Liver (tissue), 9 donors: ENCODE data around the gene AMIGO1. TPM values are rescaled to one million over a fixed set of nuclear protein-coding genes. Genes with fewer than 3 reads are reported as not detected.

Experiments used
- DNase-seq: peaks from one replicate; pipeline ENCODE4 v3.0.0-alpha.2; 2017; ENCODE audit warnings: low spot score
- H3K27ac ChIP-seq, 2 donors: one replicate each; pipeline ENCODE4 v1.7.0; 2013; ENCODE audit warnings: inconsistent platforms in 2 of 2, low read length in 2 of 2, control low read depth in 1 of 2, low read depth in 1 of 2, mild to moderate bottlenecking in 1 of 2
- H3K27me3 ChIP-seq, 4 donors: one replicate each; pipeline versions ENCODE4 v1.6.1 to v1.7.0; 2013; ENCODE audit warnings: low read length in 3 of 4, inconsistent platforms in 1 of 4, mild to moderate bottlenecking in 1 of 4, moderate library complexity in 1 of 4; ENCODE audit not compliant: control insufficient read depth in 4 of 4, insufficient read depth in 4 of 4
- H3K36me3 ChIP-seq, 4 donors: one replicate each; pipeline versions ENCODE4 v1.6.1 to v1.7.0; 2013; ENCODE audit warnings: low read length in 3 of 4, mild to moderate bottlenecking in 3 of 4, low read depth in 1 of 4, moderate library complexity in 1 of 4; ENCODE audit not compliant: control insufficient read depth in 4 of 4, insufficient read depth in 3 of 4
- H3K4me1 ChIP-seq, 4 donors: one replicate each; pipeline versions ENCODE4 v1.6.1 to v1.7.0; 2013; ENCODE audit warnings: low read length in 3 of 4, mild to moderate bottlenecking in 3 of 4, moderate library complexity in 1 of 4; ENCODE audit not compliant: control insufficient read depth in 4 of 4, insufficient read depth in 4 of 4
- H3K4me3 ChIP-seq, 3 donors: one replicate each; pipeline versions ENCODE4 v1.6.1 to v1.7.0; 2013; ENCODE audit warnings: low read length in 3 of 3, control low read depth in 1 of 3, low read depth in 1 of 3, mild to moderate bottlenecking in 1 of 3
- H3K9ac ChIP-seq, 2 donors: one replicate each; pipeline ENCODE4 v1.7.0; 2013; ENCODE audit warnings: low read length in 2 of 2, mild to moderate bottlenecking in 2 of 2, moderate library complexity in 2 of 2, control low read depth in 1 of 2, low read depth in 1 of 2
- H3K9me3 ChIP-seq, 4 donors: one replicate each; pipeline versions ENCODE4 v1.6.1 to v1.7.0; 2013; ENCODE audit warnings: low read length in 3 of 4; ENCODE audit not compliant: control insufficient read depth in 4 of 4
- EGR1 ChIP-seq, 2 donors: IDR thresholded peaks; 2 replicates each; pipeline ENCODE4 v1.6.1; 2016 to 2018; ENCODE audit warnings: antibody characterized with exemption in 2 of 2, low read depth in 2 of 2
- FOXA1 ChIP-seq: IDR thresholded peaks from 2 replicates; pipeline ENCODE4 v1.6.1; 2016; ENCODE audit warnings: antibody characterized with exemption
- FOXA2 ChIP-seq: IDR thresholded peaks from 2 replicates; pipeline ENCODE4 v1.6.1; 2016; ENCODE audit warnings: antibody characterized with exemption
- GABPA ChIP-seq, 2 donors: IDR thresholded peaks in 1 of 2; conservative IDR thresholded peaks in 1 of 2; 2 replicates each; pipeline ENCODE4 v1.6.1; 2016; ENCODE audit warnings: antibody characterized with exemption in 2 of 2, mild to moderate bottlenecking in 1 of 2, moderate library complexity in 1 of 2
- HNF4A ChIP-seq, 2 donors: conservative IDR thresholded peaks; 2 replicates each; pipeline ENCODE4 v1.6.1; 2016; ENCODE audit warnings: antibody characterized with exemption in 2 of 2, mild to moderate bottlenecking in 2 of 2
- HNF4G ChIP-seq: IDR thresholded peaks from 2 replicates; pipeline ENCODE4 v1.6.1; 2016; ENCODE audit warnings: antibody characterized with exemption
- JUND ChIP-seq, 2 donors: IDR thresholded peaks; 2 replicates each; pipeline ENCODE4 v1.6.1; 2016; ENCODE audit warnings: antibody characterized with exemption in 2 of 2
- MAX ChIP-seq: IDR thresholded peaks from 2 replicates; pipeline ENCODE4 v1.6.1; 2016; ENCODE audit warnings: antibody characterized with exemption
- NR2F2 ChIP-seq: IDR thresholded peaks from 2 replicates; pipeline ENCODE4 v1.6.1; 2016; ENCODE audit warnings: antibody characterized with exemption
- REST ChIP-seq: IDR thresholded peaks from 2 replicates; pipeline ENCODE4 v1.6.1; 2016; ENCODE audit warnings: antibody characterized with exemption, mild to moderate bottlenecking
- RXRA ChIP-seq, 2 donors: IDR thresholded peaks; 2 replicates each; pipeline ENCODE4 v1.6.1; 2017 to 2018; ENCODE audit warnings: antibody characterized with exemption in 2 of 2, mild to moderate bottlenecking in 1 of 2
- SP1 ChIP-seq: IDR thresholded peaks from 2 replicates; pipeline ENCODE4 v1.6.1; 2018; ENCODE audit warnings: antibody characterized with exemption, mild to moderate bottlenecking
- TAF1 ChIP-seq: conservative IDR thresholded peaks from 2 replicates; pipeline ENCODE4 v1.6.1; 2016; ENCODE audit warnings: antibody characterized with exemption, mild to moderate bottlenecking
- YY1 ChIP-seq: IDR thresholded peaks from 2 replicates; pipeline ENCODE4 v1.6.1; 2016; ENCODE audit warnings: antibody characterized with exemption, mild to moderate bottlenecking
- WGBS: extraction: QIAGEN DNeasy Blood & Tissue Kit; methylation state at CpG from one replicate; pipeline ENCODE4 v1.1.7; 2013; 5-methylcytosine and 5-hydroxymethylcytosine counted together
- polyA plus RNA-seq, 2 donors: library from polyadenylated mRNA; stranded (reverse) in 1 of 2; unstranded in 1 of 2; fragments of 200-250 nt in 1 of 2; fragments of >200 nt in 1 of 2; fragmentation: Nextera tagmentation in 1 of 2; extraction: Ambion mirVana in 1 of 2; gene quantifications; one replicate each; pipeline versions ENCODE4 v1.2.1 to v1.2.3, GENCODE V29; 2013 to 2015
- total RNA-seq, 2 donors: library from RNA; depleted of rRNA; stranded (reverse); fragments of >200 nt; gene quantifications; one replicate each; pipeline ENCODE4 v1.2.3, GENCODE V29; 2014
- TF ChIP-seq, protein P1 (sequence below): fragments of 150-350 bp; IDR thresholded peaks from 2 replicates; pipeline ENCODE4 v1.5.1; 2017; ENCODE audit warnings: improper control_type of control experiment, low read depth, low read length; ENCODE audit not compliant: missing input control
- donor health status: healthy.
- donor health status: healthy.
- donor health status: healthy.
- donor health status: healthy.
- donor health status: healthy.

AMIGO1 gene
- total and polyA plus RNA-seq, 4 donors: 0.75 to 4.6 (median 1.9) TPM

DNA sequence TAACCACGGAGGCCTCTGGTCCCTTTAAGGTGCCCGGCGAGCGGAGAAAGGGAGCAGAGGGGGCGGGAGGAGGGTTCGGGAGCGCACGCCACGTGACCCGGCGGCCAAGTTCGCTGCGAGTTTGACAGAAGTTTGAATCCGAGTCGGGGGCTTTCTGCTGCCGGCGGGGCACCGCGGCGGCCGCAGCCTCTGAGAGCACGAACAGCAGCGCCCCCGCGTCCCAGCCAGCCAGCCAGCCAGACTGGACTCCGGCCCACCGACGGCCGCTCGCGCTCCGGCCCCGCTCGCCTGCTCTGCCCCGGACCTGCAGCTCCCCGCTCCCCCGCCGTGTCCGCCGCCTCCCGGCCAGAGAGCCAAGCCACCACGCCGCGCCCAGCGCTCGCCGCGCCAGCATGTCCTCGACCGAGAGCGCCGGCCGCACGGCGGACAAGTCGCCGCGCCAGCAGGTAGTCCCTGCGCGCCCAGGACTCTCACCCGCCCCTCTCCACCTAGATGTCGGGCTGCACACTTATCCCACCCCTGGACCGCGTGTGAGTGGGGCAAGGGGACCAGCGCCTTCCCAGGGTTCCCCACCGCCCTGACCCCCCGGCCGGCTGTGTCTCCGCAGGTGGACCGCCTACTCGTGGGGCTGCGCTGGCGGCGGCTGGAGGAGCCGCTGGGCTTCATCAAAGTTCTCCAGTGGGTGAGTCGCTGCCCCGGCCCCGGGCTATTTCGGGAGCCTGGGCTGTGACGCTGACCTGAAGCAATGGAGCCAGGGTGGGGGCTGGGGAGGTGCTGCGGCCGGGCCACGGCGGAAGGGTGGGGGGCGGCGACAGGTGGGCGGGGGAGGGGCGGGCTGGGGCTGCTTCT lies 42.9 kb downstream of the AMIGO1 start, which contains the start of gene SYPL2:
TSS of gene SYPL2 (plus strand) at position 95 of the 849 bp plus-strand sequence. CDS start at position 393, 298 bp downstream.
- peaks cover 0 to 9% (median 2%) of the 10 kb centered on the region in 4 donors for H3K4me1 ChIP-seq
- no peaks in the 10 kb centered on the region for H3K9me3 ChIP-seq
- peaks cover 0 to 3% (median 0%) of the 10 kb centered on the region in 4 donors for H3K27me3 ChIP-seq
- peak within 1 kb of the TSS; percentile 63 to 76 (median 75) for H3K4me3 ChIP-seq
- DNase-seq: no peak
- TF ChIP-seq GABPA (IDR thresholded peaks at IDR 0.05 in 1 of 2, conservative IDR thresholded peaks at IDR 0.05 in 1 of 2): no peak
- peak; percentile 13 to 57 for TF ChIP-seq EGR1 (IDR thresholded peaks at IDR 0.05; ENCODE audit: low read depth in 2 of 2)
- peak; percentile 38 for TF ChIP-seq YY1
- peak within 1 kb of the TSS; percentile 16 to 43 for H3K9ac ChIP-seq
- WGBS: 1% methylated on average over 88 of the region's 88 CpGs
- peak within 1 kb of the TSS; percentile 54 to 60 for H3K27ac ChIP-seq
- no peaks in the 10 kb centered on the region for H3K36me3 ChIP-seq

- peak overlapping the region; percentile 54 to 60 for H3K27ac ChIP-seq
- 6% methylated on average over 24 of the region's 24 CpGs for WGBS
Measured at GRCh38 chr1:109466125-109466451, 43.4 kb downstream of the AMIGO1 start.

More at GRCh38 chr1:109466125-109466451, 43.4 kb downstream of the AMIGO1 start:
- Histone ChIP-seq H3K9ac (peak overlapping the region; percentile 16 to 43), H3K9me3 (no peaks in the 10 kb centered on the region), H3K4me1 (peaks cover 0 to 9% (median 2%) of the 10 kb centered on the region in 4 donors), H3K36me3 (no peaks in the 10 kb centered on the region), H3K27me3 (peaks cover 0 to 3% (median 0%) of the 10 kb centered on the region in 4 donors), H3K4me3 (peak overlapping the region; percentile 63 to 76 (median 75))
- TF ChIP-seq REST (no peak), MAX (no peak), HNF4G (no peak), FOXA2 (no peak), JUND (IDR thresholded peaks at IDR 0.05) (no peak), HNF4A (conservative IDR thresholded peaks at IDR 0.05) (no peak), NR2F2 (no peak), GABPA (IDR thresholded peaks at IDR 0.05 in 1 of 2, conservative IDR thresholded peaks at IDR 0.05 in 1 of 2) (no peak), FOXA1 (no peak), RXRA (IDR thresholded peaks at IDR 0.05) (no peak), SP1 (no peak), EGR1 (IDR thresholded peaks at IDR 0.05; ENCODE audit: low read depth in 2 of 2) (no peak), YY1 (no peak), TAF1 (no peak)
- TF ChIP-seq, protein P1, sequence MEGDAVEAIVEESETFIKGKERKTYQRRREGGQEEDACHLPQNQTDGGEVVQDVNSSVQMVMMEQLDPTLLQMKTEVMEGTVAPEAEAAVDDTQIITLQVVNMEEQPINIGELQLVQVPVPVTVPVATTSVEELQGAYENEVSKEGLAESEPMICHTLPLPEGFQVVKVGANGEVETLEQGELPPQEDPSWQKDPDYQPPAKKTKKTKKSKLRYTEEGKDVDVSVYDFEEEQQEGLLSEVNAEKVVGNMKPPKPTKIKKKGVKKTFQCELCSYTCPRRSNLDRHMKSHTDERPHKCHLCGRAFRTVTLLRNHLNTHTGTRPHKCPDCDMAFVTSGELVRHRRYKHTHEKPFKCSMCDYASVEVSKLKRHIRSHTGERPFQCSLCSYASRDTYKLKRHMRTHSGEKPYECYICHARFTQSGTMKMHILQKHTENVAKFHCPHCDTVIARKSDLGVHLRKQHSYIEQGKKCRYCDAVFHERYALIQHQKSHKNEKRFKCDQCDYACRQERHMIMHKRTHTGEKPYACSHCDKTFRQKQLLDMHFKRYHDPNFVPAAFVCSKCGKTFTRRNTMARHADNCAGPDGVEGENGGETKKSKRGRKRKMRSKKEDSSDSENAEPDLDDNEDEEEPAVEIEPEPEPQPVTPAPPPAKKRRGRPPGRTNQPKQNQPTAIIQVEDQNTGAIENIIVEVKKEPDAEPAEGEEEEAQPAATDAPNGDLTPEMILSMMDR: no peak
- DNase-seq: no peak
